Peyer's patch (tissue), 4 donors: ENCODE measurements around the gene NUDT9. TPM values are rescaled to one million over a fixed set of nuclear protein-coding genes. Genes with fewer than 3 reads are reported as not detected.
"Not testable (repeated sequence)": the region's sequence is repeated elsewhere in the genome, so short reads cannot be mapped to it uniquely, and the experiment has no call there.

Experiments used
- DNase-seq, 3 donors: peaks; one replicate each; pipeline ENCODE4 v3.0.0-alpha.2; 2017 to 2019
- H3K27ac ChIP-seq, 4 donors: fragments of 200-600 bp; sonication (generic); one replicate each; pipeline ENCODE4 v1.5.1; 2016 to 2019
- H3K27me3 ChIP-seq, 2 donors: fragments of 200-600 bp; sonication (generic); one replicate each; pipeline ENCODE4 v1.5.1; 2019
- H3K36me3 ChIP-seq, 3 donors: fragments of 200-600 bp; sonication (generic); one replicate each; pipeline ENCODE4 v1.5.1; 2016 to 2019
- H3K4me1 ChIP-seq, 4 donors: fragments of 200-600 bp; sonication (generic); one replicate each; pipeline ENCODE4 v1.5.1; 2016 to 2019
- H3K4me3 ChIP-seq, 4 donors: fragments of 200-600 bp; sonication (generic); 1 replicate in 3 of 4; 2 replicates in 1 of 4; pipeline ENCODE4 v1.5.1; 2016 to 2019; ENCODE audit warnings: mild to moderate bottlenecking in 1 of 4
- H3K9me3 ChIP-seq, 4 donors: fragments of 200-600 bp; sonication (generic); one replicate each; pipeline ENCODE4 v1.5.1; 2016 to 2019; ENCODE audit warnings: mild to moderate bottlenecking in 1 of 4
- POLR2A ChIP-seq, 2 donors: fragments of 450-650 bp; IDR thresholded peaks; one replicate each; pipeline ENCODE4 v1.5.1; 2017; ENCODE audit warnings: antibody characterized with exemption in 2 of 2, mild to moderate bottlenecking in 2 of 2, moderate library complexity in 2 of 2
- total RNA-seq, 4 donors: library from RNA; depleted of rRNA; stranded (reverse); fragments of >200 nt; gene quantifications; one replicate each; pipeline ENCODE4 v1.1.0, GENCODE V29; 2016
- TF ChIP-seq, protein P1 (sequence below), 6 experiments: fragments of 450-650 bp in 4 of 6; fragments of 200-600 bp in 2 of 6; sonication (generic) in 1 of 6; IDR thresholded peaks; one replicate each; pipeline ENCODE4 v1.5.1; 2017 to 2019; ENCODE audit warnings: antibody characterized with exemption in 6 of 6, mild to moderate bottlenecking in 3 of 6, moderate library complexity in 1 of 6

Gene NUDT9
- total RNA-seq, 4 donors from 2014 or later = 11.6 to 47.1 (median 37.8) TPM

DNA sequence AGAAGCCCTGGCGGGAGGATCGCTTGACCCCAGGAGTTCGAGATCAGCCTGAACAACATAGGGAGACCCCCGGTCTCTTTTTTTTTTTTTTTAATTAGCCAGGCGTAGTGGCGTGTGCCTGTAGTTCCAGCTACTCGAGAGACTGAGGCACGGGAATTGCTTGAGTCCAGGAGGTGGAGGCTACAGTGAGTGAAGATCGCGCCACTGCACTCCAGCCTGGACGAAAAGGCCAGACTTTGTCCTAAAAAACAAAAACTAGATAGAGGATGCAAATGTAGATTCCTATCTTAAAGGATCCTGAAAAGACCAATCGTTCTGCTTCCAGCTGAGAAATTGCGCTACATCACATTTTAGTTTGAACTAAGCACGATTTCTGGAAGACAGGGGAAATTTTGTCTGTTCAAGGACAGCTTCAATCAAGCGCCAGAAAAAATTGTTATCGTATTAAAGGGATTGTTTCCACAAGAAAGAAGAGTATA lies 30.8 kb upstream of the NUDT9 start:
- DNase-seq = peak in 1 of 3 donors; percentile 31
- Histone ChIP-seq H3K27ac (peak overlapping the region; percentile 84 to 87 (median 84)), H3K9me3 (peaks cover 0 to 4% (median 0%) of the 10 kb centered on the region in 4 donors), H3K36me3 (no peaks in the 10 kb centered on the region), H3K4me1 (peaks cover 0 to 6% (median 0%) of the 10 kb centered on the region in 4 donors), H3K27me3 (no peaks in the 10 kb centered on the region), H3K4me3 (peak overlapping the region; percentile 53 to 70 (median 62))
- TF ChIP-seq, protein P1, sequence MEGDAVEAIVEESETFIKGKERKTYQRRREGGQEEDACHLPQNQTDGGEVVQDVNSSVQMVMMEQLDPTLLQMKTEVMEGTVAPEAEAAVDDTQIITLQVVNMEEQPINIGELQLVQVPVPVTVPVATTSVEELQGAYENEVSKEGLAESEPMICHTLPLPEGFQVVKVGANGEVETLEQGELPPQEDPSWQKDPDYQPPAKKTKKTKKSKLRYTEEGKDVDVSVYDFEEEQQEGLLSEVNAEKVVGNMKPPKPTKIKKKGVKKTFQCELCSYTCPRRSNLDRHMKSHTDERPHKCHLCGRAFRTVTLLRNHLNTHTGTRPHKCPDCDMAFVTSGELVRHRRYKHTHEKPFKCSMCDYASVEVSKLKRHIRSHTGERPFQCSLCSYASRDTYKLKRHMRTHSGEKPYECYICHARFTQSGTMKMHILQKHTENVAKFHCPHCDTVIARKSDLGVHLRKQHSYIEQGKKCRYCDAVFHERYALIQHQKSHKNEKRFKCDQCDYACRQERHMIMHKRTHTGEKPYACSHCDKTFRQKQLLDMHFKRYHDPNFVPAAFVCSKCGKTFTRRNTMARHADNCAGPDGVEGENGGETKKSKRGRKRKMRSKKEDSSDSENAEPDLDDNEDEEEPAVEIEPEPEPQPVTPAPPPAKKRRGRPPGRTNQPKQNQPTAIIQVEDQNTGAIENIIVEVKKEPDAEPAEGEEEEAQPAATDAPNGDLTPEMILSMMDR (IDR thresholded peaks at IDR 0.05) = no peak
- no peak for TF ChIP-seq POLR2A (IDR thresholded peaks at IDR 0.05)

DNA sequence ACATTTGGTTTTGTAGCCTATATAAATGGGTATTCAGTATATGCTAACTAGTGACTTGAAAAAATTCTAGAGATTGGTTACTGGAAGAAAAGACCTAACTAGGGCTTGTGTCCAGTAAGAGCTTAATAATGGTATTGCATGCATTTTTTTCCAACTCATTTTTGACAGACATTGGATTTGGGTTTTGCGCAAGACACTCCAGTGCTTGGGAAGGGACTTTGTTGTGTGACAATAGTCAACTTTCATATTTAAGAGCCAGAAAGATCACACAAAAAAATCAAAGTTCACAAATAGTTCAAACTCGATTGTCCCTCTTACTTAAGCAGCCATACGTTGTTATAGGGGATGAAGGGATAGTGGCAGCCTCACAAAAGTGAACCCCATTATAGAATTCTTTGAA lies 30.2 kb upstream of the NUDT9 start:
- no peak for DNase-seq
- H3K9me3 ChIP-seq = peaks cover 0 to 4% (median 0%) of the 10 kb centered on the region in 4 donors
- no peak overlapping the region for H3K4me3 ChIP-seq
- TF ChIP-seq, protein P1 (IDR thresholded peaks at IDR 0.05) = no peak
- no peak overlapping the region for H3K27ac ChIP-seq
- H3K4me1 ChIP-seq = peaks cover 0 to 6% (median 0%) of the 10 kb centered on the region in 4 donors
- H3K27me3 ChIP-seq = no peaks in the 10 kb centered on the region
- no peaks in the 10 kb centered on the region for H3K36me3 ChIP-seq

DNA sequence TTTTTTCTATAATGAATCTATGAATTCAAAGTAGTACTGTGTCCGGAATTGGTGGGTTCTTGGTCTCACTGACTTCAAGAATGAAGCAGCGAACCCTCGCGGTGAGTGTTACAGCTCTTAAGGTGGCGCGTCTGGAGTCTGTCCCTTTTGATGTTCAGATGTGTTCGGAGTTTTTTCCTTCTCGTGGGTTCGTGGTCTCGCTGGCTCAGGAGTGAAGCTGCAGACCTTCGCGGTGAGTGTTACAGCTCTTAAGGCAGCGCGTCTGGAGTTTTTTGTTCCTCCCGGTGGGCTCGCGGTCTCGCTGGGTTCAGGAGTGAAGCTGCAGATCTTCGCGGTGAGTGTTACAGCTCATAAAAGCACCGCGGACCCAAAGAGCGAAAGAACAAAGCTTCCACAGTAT lies 27.3 kb upstream of the NUDT9 start:
- not testable (repeated sequence) for H3K4me1 ChIP-seq, H3K27ac ChIP-seq, H3K9me3 ChIP-seq, H3K27me3 ChIP-seq, H3K36me3 ChIP-seq, H3K4me3 ChIP-seq, DNase-seq

DNA sequence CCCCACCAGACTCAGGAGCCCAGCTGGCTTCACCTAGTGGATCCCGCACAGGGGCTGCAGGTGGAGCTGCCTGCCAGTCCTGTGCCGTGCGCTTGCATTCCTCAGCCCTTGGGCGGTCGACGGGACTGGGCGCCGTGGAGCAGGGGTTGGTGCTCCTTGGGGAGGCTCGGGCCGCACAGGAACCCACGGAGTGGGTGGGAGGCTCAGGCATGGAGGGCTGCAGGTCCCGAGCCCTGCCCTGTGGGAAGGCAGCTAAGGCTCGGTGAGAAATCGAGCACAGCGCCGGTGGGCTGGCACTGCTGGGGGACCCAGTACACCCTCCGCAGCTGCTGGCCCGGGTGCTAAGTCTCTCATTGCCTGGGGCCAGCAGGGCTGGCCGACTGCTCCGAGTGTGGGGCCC lies 26.5 kb upstream of the NUDT9 start:
- not testable (repeated sequence) for DNase-seq, H3K4me1 ChIP-seq, H3K27ac ChIP-seq, H3K36me3 ChIP-seq, H3K27me3 ChIP-seq, H3K4me3 ChIP-seq, H3K9me3 ChIP-seq

- no peak overlapping the region for H3K4me3 ChIP-seq
- peaks cover 0 to 3% (median 0%) of the 10 kb centered on the region in 4 donors for H3K9me3 ChIP-seq
- H3K27ac ChIP-seq = no peak overlapping the region
- H3K36me3 ChIP-seq = no peaks in the 10 kb centered on the region
- no peak for DNase-seq
- TF ChIP-seq POLR2A (IDR thresholded peaks at IDR 0.05) = no peak
- no peaks in the 10 kb centered on the region for H3K4me1 ChIP-seq
- no peaks in the 10 kb centered on the region for H3K27me3 ChIP-seq
These were observed 23.2 kb upstream of the NUDT9 start for GRCh38 chr4:87399148-87399547.

DNA sequence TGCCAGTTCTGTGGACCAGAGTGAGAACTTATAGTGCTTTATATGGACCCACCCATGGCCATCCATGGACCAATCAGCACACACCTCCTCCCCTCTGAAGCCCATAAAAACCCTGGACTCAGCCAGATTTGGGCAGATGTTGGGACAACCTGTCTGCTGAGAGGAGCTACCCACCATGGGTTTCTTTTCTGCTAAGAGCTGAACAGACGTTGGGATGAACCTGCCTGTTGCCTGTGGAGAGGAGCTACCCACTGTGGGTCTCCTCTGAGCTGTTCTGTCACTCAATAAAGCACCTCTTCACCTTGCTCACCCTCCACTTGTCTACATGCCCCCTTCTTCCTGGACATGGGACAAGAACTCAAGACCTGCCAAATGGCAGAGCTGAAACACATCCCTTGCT lies 22.4 kb upstream of the NUDT9 start:
- Histone ChIP-seq H3K27ac (no peak overlapping the region), H3K27me3 (no peaks in the 10 kb centered on the region), H3K9me3 (peaks cover 0 to 3% (median 0%) of the 10 kb centered on the region in 4 donors), H3K36me3 (no peaks in the 10 kb centered on the region), H3K4me3 (no peak overlapping the region), H3K4me1 (no peaks in the 10 kb centered on the region)
- TF ChIP-seq, protein P1 (IDR thresholded peaks at IDR 0.05) = no peak
- TF ChIP-seq POLR2A (IDR thresholded peaks at IDR 0.05) = no peak
- DNase-seq = no peak

DNA sequence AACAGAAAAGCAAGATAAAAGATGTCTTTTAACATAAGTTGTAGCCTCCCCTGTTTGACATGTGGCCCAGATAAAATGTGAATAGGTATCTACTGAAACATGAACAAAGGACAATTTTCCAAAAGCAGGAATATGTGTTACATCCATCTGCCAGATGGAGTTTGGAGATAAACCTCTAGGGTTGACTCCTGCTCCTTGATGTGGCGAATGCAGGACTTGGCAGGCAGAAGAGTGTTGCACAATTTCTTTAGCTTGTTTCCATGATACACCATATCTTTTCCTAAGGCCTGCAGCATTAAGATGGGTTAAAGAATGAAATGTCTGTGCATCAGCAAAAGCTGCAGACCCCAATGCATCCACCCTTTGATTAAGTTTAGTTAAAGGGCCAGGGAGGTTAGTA lies 18.6 kb upstream of the NUDT9 start:
- DNase-seq, H3K9me3 ChIP-seq, H3K27ac ChIP-seq, H3K36me3 ChIP-seq, H3K4me3 ChIP-seq, H3K27me3 ChIP-seq: not testable (repeated sequence)
- TF ChIP-seq, protein P1 (IDR thresholded peaks at IDR 0.05) = peak in 1 of 6 experiments; percentile 7
- H3K4me1 ChIP-seq = peaks cover 0 to 19% (median 0%) of the 10 kb centered on the region in 4 donors
